Adipocyte (in vitro differentiated cells): ENCODE data around the gene ZMIZ1.
A peak's percentile ranks its signal among the peaks of the same experiment; 100 is the strongest.

Experiments used
- DNase-seq: peaks from one replicate; pipeline ENCODE4 v3.0.0-alpha.2; 2015; ENCODE audit warnings: low read depth
- H3K27me3 ChIP-seq: replicated peaks from 2 replicates; pipeline ENCODE4 v1.7.0; 2013; ENCODE audit warnings: mild to moderate bottlenecking, low read length, moderate library complexity; ENCODE audit not compliant: control insufficient read depth, insufficient read depth
- H3K36me3 ChIP-seq: 2 replicates; pipeline ENCODE4 v1.7.0; 2013; ENCODE audit warnings: low read length, mild to moderate bottlenecking, moderate library complexity; ENCODE audit not compliant: control insufficient read depth, insufficient read depth, severe bottlenecking
- H3K4me1 ChIP-seq: 2 replicates; pipeline ENCODE4 v1.7.0; 2013; ENCODE audit warnings: mild to moderate bottlenecking, low read length, moderate library complexity; ENCODE audit not compliant: control insufficient read depth, insufficient read depth
- H3K4me3 ChIP-seq: 2 replicates; pipeline ENCODE4 v1.7.0; 2013; ENCODE audit warnings: mild to moderate bottlenecking, low read length, moderate library complexity
- H3K9ac ChIP-seq: 2 replicates; pipeline ENCODE4 v1.7.0; 2013; ENCODE audit warnings: mild to moderate bottlenecking, low read length, moderate library complexity
- H3K9me3 ChIP-seq: 2 replicates; pipeline ENCODE4 v1.7.0; 2013; ENCODE audit warnings: mild to moderate bottlenecking, low read length, moderate library complexity; ENCODE audit not compliant: control insufficient read depth

ZMIZ1 gene

DNA sequence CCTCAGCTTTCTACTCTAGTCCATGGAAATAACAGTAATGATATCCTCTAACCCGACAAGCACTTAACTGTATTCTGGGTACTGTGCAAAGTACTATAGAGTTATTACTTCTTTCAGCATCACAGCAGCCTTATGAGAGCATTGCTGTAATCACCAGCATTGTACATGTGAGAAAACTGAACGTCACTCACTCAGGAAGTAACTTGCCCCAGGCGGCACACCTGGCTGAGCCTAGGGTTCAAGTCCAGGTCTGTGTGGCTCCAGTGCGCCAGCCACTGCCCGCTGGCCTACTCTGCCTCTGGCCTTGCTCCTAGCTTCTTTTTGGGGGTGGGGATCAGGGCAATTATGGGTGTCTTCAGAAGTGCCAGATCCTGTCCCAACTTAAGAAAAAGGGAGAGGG is 50.5 kb downstream of the ZMIZ1 start:
- Histone ChIP-seq H3K4me1 (peaks cover 27% of the 10 kb centered on the region), H3K9ac (no peak overlapping the region), H3K9me3 (no peaks in the 10 kb centered on the region), H3K4me3 (no peak overlapping the region), H3K27me3 (no peaks in the 10 kb centered on the region), H3K36me3 (peaks cover 76% of the 10 kb centered on the region)
- DNase-seq, result no peak

DNA sequence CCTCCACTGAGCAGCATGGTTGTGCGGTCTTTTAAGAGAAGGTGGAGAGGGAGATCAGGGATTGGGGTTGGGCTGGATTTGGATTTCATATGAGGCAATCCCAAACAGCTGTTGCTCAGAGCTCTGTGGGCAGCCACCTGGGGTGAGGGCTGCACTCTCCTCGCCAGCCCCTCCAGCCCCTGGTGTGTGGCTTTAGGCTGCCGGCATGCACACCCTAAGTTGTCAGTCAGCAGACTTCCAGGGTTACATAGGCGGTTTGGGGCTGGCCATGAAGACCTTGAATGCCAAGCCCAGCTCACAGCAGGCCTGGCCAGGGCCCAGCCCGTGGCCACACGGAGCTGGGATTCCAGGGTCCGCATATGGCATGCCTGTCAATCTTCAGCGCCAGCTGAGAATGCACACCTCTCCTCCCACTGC is 54.8 kb downstream of the ZMIZ1 start:
- Histone ChIP-seq H3K9ac (no peak overlapping the region), H3K9me3 (no peaks in the 10 kb centered on the region), H3K27me3 (no peaks in the 10 kb centered on the region), H3K36me3 (peaks cover 83% of the 10 kb centered on the region), H3K4me3 (no peak overlapping the region), H3K4me1 (peaks cover 32% of the 10 kb centered on the region)
- no peak for DNase-seq

DNA sequence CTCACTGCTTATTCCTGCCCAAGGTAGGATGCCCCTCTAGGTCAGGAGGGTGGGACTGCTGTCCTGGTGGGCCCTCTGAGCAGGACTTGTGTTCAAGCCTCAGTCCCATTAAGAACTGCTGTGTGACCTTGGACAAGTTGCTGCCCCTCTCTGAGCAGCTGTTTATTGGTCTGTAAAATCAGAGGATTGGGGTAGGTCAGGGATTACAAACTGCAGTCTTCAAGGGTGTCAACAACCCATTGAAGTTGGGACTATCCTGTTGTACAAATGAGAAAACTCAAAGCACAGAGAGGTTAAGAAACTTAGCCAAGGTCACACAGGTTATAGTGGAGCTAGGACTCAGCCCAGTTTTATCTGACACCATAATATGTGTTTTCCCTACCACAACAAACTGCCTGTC is 55.3 kb downstream of the ZMIZ1 start:
- Histone ChIP-seq H3K9ac (peak overlapping the region; percentile 11), H3K9me3 (no peaks in the 10 kb centered on the region), H3K4me3 (no peak overlapping the region), H3K36me3 (peaks cover 83% of the 10 kb centered on the region), H3K27me3 (no peaks in the 10 kb centered on the region), H3K4me1 (peaks cover 37% of the 10 kb centered on the region)
- no peak for DNase-seq

DNA sequence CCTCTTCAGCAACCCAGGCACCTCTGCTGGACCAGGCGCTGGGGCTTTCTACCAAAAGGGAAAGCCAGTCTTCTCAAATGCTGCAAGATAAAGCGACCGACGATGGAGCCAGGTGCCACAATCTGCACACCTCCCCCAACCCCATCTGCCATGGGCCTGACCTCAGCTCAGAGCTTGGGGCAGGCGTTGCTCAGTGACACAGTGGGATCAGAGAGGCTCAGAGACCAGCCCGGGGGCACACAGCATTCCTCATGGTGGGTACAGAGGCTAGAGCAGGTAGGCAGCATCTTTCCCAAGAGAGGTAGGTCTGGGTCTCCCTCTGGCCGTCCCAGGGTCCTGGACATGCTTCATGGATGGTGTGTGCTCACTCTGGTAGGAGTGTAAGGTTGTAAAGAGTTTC is 56.3 kb downstream of the ZMIZ1 start:
- no peak overlapping the region for H3K4me3 ChIP-seq
- H3K36me3 ChIP-seq, result peaks cover 80% of the 10 kb centered on the region
- H3K9me3 ChIP-seq, result no peaks in the 10 kb centered on the region
- no peak for DNase-seq
- no peaks in the 10 kb centered on the region for H3K27me3 ChIP-seq
- peaks cover 48% of the 10 kb centered on the region for H3K4me1 ChIP-seq
- no peak overlapping the region for H3K9ac ChIP-seq

DNA sequence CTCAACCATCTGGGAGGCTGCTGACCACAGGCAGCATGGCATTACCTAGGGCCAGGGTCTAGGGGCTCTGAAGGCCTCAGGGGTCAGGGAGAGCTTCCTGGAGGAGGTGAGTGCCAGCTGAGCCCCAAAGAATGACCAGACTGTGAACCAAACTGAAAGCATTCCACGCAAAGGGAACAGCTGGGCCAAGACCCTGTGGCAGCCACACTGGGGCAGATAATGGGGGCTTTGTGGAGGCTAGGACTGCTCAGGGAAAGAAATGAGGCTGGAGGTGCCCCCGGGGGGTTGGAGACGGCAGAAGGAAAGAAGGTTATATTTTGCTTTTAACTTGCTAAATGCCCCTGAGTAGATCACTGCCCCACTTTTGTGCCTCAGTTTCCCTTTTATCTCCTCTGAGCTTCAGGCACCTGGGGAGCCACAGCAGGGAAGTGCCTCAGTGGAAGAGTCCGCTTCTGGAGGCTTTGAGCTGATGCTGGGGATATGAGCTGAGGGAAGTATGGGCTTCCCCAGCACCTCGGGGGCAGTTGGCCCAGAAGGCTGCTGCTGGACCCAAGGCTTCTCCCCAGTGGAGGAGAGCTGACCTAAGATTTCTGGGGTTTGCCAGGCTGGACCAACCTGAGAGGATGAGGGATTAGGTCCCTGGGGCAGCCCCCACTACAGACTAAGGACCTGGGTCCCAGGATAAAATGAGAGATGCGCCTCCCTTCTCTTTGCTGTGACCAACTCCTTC is 57.8 kb downstream of the ZMIZ1 start:
- Histone ChIP-seq H3K9me3 (no peaks in the 10 kb centered on the region), H3K9ac (peak overlapping the region; percentile 30), H3K27me3 (no peaks in the 10 kb centered on the region), H3K36me3 (peaks cover 79% of the 10 kb centered on the region), H3K4me1 (peaks cover 55% of the 10 kb centered on the region), H3K4me3 (no peak overlapping the region)
- DNase-seq, result no peak

DNA sequence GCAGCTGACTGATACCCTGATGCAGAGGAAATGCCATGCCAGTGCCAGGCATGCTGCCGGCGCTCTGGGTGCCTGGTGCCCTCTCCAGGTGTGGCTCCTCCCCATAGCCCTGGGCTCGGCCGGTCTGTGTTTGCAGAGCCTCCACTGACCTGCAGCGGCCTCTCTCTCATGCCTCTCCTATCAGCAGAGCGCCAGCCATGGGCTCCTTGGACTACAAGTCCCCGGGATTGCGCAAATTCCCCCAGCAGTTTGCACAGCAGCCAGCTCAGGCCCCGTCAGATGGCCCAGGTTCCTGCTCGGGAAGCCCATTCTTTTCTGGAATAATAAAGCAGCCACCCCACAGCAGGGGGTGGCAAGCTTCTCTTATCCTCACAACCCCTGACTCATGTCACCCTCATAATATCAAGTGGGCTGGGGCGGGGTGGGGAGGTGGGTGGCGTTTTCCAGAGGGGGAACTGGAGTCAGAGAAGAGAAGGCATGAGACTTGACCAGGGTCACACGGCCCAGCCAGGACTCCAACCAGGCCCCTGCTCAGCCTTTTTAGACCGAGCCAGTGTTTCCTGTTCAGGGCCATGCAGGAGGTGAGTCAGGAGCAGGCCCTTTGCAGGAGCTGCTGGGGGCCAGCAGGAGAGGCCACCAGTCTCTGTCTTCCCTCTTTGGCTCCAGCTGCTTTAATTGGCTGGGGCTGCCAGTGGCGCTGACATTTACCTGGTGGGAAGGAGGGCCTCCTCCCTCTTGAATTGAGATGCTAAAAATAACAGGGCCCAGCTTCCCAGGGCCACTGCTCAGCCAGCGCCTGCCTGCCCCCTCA is 58.6 kb downstream of the ZMIZ1 start:
- Histone ChIP-seq H3K9me3 (no peaks in the 10 kb centered on the region), H3K9ac (peak overlapping the region; percentile 30), H3K27me3 (no peaks in the 10 kb centered on the region), H3K4me3 (no peak overlapping the region), H3K4me1 (peaks cover 55% of the 10 kb centered on the region), H3K36me3 (peaks cover 79% of the 10 kb centered on the region)
- peak; percentile 70 for DNase-seq

DNA sequence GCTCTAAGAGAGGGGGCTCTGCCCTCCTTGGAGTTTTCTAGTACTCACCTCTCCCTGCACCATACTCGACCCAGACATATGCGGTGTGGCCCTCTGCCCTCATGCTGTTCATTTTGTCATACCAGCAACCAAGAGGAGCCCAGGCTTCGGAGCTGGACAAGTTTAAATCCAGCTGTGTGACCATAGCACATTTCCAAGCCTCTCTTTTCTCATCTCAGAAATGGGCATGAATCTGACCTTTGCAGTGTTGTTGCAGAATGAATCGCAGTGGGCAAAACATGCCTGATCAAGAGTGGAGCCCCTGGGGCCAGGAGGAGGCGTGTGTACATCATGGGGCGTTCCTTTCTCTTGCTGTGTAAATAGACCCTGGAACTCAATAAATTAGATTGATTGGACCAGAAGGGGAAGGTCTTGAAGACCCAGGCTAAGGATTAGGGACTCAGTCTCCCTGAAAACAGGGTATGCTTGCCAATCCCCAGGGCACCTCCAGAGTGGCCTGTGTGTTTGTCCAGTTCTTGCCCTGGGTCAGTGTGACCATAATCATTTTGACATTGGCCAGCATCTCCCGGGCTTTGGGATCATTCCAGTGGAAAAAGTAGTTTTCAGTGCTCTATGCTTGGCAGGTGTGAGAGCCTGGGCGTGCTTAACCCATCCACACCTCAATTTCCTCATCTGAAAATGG is 59.6 kb downstream of the ZMIZ1 start:
- no peak for DNase-seq
- Histone ChIP-seq H3K9me3 (no peaks in the 10 kb centered on the region), H3K36me3 (peaks cover 79% of the 10 kb centered on the region), H3K4me3 (no peak overlapping the region), H3K9ac (peak overlapping the region; percentile 11), H3K4me1 (peaks cover 55% of the 10 kb centered on the region), H3K27me3 (no peaks in the 10 kb centered on the region)

DNA sequence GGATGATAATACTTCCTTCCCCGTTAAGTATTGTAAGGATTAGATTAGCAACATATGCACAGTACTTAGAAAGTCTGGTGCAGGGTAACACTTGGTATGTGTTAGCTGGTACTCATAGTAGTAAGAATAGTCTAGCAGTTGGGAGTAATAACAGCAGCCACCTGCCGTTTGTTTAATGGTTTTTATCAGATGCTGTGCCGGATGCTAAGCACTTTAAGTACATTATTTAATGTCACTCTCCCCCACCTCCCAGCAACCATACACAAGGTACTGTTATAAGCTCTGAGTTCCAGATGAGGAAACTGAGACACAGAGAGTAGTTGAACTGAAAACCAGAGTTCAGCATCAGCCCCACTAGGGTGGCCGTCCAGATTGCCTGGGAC is 60.1 kb downstream of the ZMIZ1 start:
- no peaks in the 10 kb centered on the region for H3K9me3 ChIP-seq
- peaks cover 55% of the 10 kb centered on the region for H3K4me1 ChIP-seq
- no peaks in the 10 kb centered on the region for H3K27me3 ChIP-seq
- DNase-seq, result no peak
- H3K36me3 ChIP-seq, result peaks cover 79% of the 10 kb centered on the region
- H3K4me3 ChIP-seq, result no peak overlapping the region
- peak overlapping the region; percentile 44 for H3K9ac ChIP-seq

DNA sequence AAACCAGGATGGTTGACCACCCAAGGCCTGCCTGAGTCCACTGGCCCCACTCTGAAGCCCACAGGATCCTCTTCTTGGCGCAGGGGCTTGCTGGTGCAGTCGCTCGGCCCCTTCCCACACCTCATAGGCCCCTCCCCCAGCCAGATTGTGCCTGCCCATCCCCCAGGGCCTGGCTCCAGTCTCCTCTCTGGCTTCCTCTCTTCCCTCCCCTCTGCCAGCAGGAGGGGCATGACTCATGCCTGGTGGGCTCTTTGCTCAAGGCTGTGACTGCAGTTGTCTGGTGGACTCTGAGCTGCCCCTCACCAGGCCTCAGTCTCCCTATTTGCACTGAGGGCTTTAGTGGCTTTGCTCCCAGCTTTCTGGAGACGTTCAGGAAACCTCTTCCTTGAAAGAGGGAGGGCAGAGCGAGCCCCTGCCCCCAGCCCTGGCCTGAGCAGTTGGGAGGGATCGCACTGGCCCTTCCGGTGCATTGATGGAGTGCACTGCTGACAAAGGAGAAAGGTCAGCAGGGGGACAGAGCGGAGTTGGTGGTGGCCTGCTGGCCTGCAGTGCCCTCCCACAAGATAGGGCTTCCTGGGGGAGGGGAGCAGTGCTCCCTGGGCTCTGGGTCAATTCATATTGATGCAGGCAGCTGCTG is 60.7 kb downstream of the ZMIZ1 start:
- peak overlapping the region; percentile 44 for H3K9ac ChIP-seq
- no peaks in the 10 kb centered on the region for H3K27me3 ChIP-seq
- peaks cover 78% of the 10 kb centered on the region for H3K36me3 ChIP-seq
- H3K4me1 ChIP-seq, result peaks cover 51% of the 10 kb centered on the region
- DNase-seq, result peak; percentile 36
- no peak overlapping the region for H3K4me3 ChIP-seq
- no peaks in the 10 kb centered on the region for H3K9me3 ChIP-seq

DNA sequence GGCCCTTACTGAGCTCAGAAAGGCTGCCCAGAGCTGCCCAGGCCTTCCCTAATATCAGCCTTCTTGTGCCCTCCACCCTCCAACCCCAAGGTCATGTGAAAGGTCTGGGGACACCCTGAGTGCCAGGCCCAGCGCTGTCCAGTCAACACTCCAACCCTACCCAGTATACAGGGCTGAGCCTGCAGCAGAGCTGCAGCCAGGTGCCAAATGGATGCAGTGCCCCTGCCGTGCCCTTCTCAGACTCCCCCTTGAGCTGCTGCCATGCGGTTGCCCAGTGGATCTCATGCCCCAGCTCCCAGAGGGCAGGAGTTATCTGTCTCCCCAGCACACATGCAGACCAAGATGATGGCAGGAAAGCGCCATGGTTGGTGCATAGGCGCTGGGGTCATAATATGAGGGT is 61.5 kb downstream of the ZMIZ1 start:
- H3K9ac ChIP-seq, result peak overlapping the region; percentile 44
- H3K4me3 ChIP-seq, result no peak overlapping the region
- no peaks in the 10 kb centered on the region for H3K27me3 ChIP-seq
- peaks cover 74% of the 10 kb centered on the region for H3K36me3 ChIP-seq
- H3K9me3 ChIP-seq, result no peaks in the 10 kb centered on the region
- DNase-seq, result no peak
- peaks cover 49% of the 10 kb centered on the region for H3K4me1 ChIP-seq

DNA sequence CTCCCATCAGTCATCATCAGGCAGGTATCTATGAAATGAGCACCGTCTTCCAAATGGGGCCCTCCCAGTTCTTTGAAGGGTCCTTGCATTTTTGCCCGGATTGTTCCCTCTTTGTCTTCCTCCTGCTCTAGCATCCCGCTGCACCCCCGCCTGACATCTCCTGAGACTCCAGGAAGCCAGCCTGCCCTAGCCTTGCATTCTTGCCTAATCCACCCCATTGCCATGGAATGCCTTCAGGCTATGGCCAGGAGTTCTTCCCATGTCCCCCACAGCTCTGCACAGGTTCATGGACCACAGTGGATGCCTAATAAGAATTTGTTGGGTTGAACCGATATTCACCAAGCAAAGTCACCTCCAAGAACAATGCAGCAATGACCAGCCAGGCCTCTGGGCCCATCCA is 62.1 kb downstream of the ZMIZ1 start:
- Histone ChIP-seq H3K4me1 (peaks cover 50% of the 10 kb centered on the region), H3K36me3 (peaks cover 74% of the 10 kb centered on the region), H3K4me3 (no peak overlapping the region), H3K9ac (no peak overlapping the region), H3K9me3 (no peaks in the 10 kb centered on the region), H3K27me3 (no peaks in the 10 kb centered on the region)
- no peak for DNase-seq
